GM21786 (cell line): ENCODE measurements around the gene OLFML3.

Experiments used
- ATAC-seq: cut with Tn5 transposase; IDR thresholded peaks from one replicate; pipeline ENCODE4 v1.9.1; 2021; ENCODE audit not compliant: unreplicated experiment

Gene OLFML3, protein sequence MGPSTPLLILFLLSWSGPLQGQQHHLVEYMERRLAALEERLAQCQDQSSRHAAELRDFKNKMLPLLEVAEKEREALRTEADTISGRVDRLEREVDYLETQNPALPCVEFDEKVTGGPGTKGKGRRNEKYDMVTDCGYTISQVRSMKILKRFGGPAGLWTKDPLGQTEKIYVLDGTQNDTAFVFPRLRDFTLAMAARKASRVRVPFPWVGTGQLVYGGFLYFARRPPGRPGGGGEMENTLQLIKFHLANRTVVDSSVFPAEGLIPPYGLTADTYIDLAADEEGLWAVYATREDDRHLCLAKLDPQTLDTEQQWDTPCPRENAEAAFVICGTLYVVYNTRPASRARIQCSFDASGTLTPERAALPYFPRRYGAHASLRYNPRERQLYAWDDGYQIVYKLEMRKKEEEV

GRCh38 chr1:113978863-113979702 lies at the start of gene OLFML3:
OLFML3 (plus strand) TSS chr1:113979474; CDS start chr1:113979517, 43 bp downstream.
- no peak for ATAC-seq

DNA sequence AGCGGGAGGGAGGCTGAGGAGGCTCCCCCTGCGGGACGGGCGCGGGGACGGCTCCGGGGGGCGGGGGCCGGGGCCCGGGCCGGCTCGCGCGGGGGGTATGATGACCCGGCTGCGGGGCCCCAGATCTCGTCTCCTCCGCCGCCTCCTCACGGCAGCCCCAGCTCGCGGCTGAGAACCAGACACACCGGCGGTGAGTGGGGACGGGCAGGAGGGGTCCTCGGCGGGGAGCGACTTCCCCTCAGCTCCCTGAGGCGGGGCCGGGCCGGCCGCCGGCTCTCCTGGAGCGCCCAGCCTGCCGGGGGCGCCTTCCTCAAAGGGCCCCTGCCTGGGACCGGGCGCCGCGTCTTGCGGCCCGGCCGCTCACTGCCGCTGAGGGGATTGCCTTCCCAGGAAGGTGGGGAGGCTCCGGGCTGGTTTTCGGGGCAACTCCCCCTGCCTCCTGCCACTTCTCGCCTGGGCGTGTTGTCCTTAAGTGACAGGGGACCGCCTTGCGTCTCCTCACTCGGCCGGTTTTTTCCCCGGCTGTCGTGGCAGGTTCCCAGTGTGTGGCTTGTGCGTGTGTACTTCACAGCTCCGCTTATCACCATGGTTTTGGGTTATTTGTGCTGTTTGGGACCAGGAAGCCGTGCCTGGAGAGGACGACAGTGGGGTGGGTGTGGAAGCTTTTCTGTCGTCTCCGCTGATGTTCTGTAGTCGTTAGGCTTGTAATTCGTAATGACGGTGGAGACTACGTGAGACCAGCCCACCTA lies 49.4 kb upstream of the OLFML3 start:
- peak; percentile 22 for ATAC-seq

DNA sequence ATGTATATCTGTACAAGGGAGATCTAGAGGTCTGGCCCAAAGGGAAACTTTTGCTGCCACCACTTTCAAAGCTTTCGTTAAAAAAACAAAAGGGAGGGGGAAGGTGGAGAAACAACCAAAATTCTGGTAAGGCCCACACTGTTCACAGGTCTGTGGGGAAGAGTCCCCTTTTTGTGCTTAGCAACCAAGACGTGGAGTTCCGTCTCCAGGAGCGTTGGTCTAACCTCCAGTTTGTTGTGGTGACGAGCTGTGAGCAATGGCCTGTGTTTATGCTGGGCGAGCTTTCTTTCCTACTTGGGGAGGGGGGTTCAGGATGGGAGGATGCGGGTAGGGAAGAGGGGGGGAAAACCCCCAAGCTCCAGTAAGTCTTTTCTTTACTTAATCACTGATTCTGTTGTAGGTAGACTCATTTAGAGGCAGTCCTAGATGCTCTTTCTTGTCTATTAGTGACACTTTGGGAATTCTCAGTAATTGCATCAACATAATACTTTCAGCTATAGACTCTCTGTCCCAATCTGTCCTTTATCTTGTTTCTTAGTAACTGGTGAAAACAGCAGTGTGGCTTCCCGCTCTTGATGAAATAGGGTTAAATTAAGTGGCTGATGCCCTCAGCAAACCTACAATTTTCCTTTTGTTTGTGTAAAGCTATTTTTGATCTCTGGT lies 48.6 kb upstream of the OLFML3 start:
- peak; percentile 25 for ATAC-seq

GRCh38 chr1:113931451-113931851 lies 47.8 kb upstream of the OLFML3 start:
- ATAC-seq = no peak

GRCh38 chr1:113934006-113934405 lies 45.3 kb upstream of the OLFML3 start:
- ATAC-seq = no peak

DNA sequence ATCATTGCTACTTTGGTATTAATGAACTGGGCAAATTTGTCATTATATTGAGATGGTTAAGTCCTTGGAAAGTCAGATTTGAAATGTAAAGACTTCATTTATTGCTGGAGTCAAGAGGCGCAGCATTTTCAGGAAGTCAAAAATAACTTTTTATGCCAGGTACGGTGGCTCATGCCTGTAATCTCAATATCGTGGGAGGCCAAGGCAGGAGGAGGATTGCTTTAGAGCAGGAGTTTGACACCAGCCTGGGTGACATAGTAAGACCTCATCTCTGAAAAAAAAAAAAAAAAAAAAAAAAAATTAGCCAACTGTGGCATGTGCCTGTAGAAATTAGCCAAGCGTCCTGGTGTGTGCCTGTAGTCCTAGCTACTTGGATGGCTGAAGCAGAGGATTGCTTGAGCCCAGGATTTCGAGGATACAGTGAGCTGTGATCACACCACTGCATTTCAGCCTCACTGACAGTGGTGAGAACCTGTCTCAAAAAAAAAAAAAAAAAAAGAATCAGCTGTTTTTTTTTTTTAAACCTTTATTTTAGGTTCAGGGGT lies 44.7 kb upstream of the OLFML3 start:
- no peak for ATAC-seq

GRCh38 chr1:113935176-113935575 lies 44.1 kb upstream of the OLFML3 start:
- ATAC-seq = no peak

- ATAC-seq = no peak
These were observed 43.3 kb upstream of the OLFML3 start for GRCh38 chr1:113935970-113936369.

GRCh38 chr1:113937146-113937545 lies 42.1 kb upstream of the OLFML3 start:
- ATAC-seq = no peak

DNA sequence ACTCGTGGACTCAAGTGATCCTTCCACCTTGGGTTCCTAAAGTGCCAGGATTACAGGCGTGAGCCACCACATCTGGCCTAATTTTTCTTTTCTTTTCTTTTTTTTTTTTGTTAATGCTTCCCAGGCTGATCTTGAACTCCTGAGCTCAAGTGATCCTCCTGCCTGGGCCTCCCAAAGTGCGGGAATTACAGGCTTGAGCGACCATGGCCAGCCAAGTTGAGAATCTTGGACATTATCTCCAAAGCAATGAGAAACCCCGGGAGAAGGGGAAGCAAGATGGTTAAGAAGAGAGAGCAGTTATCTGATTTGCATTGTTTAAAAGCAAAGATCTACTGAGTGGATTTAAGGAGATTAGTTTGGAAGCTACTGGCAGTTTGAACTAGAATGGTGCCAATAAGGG lies 41.1 kb upstream of the OLFML3 start:
- ATAC-seq = no peak

DNA sequence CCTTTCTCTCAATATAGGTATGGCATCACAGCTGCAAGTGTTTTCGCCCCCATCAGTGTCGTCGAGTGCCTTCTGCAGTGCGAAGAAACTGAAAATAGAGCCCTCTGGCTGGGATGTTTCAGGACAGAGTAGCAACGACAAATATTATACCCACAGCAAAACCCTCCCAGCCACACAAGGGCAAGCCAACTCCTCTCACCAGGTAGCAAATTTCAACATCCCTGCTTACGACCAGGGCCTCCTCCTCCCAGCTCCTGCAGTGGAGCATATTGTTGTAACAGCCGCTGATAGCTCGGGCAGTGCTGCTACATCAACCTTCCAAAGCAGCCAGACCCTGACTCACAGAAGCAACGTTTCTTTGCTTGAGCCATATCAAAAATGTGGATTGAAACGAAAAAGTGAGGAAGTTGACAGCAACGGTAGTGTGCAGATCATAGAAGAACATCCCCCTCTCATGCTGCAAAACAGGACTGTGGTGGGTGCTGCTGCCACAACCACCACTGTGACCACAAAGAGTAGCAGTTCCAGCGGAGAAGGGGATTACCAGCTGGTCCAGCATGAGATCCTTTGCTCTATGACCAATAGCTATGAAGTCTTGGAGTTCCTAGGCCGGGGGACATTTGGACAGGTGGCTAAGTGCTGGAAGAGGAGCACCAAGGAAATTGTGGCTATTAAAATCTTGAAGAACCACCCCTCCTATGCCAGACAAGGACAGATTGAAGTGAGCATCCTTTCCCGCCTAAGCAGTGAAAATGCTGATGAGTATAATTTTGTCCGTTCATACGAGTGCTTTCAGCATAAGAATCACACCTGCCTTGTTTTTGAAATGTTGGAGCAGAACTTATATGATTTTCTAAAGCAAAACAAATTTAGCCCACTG lies 38.7 kb upstream of the OLFML3 start:
- ATAC-seq = peak; percentile 50

DNA sequence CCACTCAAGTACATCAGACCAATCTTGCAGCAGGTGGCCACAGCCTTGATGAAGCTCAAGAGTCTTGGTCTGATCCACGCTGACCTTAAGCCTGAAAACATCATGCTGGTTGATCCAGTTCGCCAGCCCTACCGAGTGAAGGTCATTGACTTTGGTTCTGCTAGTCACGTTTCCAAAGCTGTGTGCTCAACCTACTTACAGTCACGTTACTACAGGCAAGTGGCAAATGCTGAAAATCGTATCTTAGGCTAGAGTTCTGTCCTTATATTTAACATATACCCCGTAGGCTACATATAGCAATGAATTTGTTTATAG lies 38.1 kb upstream of the OLFML3 start:
- no peak for ATAC-seq

DNA sequence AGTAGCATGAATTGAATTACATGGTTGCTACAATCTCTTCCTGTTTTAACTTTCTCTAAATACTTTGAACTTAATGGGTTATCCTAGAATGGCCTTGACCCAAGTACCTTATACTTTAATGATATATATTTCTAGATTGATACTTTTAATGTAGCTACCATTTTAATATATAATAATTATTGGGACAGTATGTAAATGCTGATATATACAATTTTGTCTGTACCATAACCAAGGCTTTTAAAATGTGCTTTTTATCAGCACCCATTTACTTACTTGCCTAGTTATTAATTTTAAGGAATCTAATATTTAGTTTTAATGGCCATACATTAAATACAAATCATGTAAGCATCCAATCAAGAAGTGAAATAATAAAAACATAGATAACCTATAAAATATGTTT lies 36.7 kb upstream of the OLFML3 start:
- ATAC-seq = no peak

- ATAC-seq = no peak
These were observed 36.1 kb upstream of the OLFML3 start for GRCh38 chr1:113943028-113943811.

DNA sequence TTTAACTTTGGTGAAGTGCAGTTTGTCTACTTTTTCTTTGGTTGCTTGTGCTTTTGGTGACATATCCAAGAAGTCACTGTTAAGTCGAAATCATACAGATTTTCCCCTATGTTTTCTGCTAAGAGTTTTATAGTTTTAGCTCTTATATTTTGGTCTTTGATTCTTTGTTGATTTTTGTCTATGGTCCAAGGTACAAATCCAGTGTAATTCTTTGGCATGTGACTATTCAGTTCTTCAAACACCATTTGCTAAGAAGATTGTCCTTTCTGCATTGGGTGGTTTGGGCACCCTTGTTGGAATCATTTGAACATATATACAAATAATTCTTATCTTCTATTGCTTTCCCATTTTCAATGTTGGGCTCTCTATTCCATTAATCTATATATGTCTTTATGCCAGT lies 33.9 kb upstream of the OLFML3 start:
- ATAC-seq = no peak

GRCh38 chr1:113946112-113946511 lies 33.2 kb upstream of the OLFML3 start:
- no peak for ATAC-seq

DNA sequence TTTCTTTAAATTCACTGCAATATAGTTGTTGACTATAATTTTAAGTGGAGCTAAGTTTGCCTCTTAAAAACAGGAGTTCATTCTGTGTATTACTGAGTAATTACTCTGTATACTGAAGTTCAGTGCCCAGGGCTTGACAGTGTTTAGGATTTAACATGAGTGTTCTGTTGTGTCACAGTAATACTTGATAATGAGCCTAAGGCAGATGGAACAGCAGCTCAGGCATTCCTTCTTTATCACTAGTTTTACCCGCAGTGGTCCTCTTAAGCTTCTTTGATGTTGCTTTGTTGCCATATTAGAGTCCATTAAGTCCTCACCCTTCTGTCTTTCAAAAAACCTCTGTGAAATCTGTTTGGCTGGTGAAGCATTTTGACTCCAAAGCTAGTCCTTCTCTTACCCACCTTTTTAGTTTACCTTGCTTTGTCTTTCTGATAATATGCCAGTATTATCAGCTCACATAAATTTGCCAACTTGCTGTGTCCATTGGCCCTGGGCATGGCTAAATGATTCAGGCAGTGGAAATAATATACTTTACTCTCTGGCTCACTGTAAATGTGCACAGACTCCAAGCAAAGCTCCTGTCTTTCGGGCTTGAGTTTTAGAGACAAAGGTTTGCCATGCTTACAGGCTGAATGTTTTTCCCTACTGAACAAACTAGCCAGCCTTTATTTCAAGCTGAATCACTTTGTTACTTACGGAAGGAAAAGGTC lies 32.4 kb upstream of the OLFML3 start:
- no peak for ATAC-seq

DNA sequence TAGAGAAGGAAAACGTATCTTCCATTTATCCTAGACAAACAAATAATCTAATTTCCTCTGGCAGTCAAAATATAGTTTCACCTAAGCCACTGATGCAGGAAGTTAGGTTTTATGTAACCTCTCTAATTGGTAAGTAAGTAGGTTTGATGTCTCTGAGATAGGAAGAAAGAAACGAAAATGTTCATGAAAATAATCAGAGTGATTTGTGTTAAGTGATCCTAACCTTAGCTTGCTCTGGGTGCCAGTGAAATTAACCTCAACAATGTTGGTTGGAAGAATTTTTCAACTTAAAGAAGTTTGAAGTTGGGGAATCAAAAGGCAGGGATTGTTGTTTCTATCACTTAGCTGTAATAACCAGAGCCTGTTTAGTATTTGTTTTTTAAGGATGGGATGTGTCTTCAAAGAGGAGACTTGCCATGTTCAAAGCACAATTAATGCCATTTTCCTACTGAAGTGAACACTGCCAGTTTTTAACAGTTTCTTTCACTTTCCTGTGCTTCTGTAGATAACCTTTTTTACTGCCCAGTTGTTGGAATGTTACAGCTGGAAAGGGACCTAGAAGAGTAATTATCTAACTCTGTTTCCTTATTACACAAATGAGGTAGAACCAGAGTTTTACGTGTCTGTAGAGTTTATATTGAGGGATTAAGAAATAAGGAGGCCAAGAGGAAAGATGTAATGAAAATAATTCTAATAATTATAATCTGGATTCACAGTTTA lies 31.7 kb upstream of the OLFML3 start:
- ATAC-seq = no peak
